Esophagus squamous epithelium (tissue), 4 donors: ENCODE data around the gene DBR1.

ENCODE experiments used
- POLR2A ChIP-seq, 4 donors: fragments of 450-650 bp; IDR thresholded peaks; one replicate each; pipeline ENCODE4 v1.6.1; 2017; ENCODE audit warnings: antibody characterized with exemption in 4 of 4, mild to moderate bottlenecking in 4 of 4, moderate library complexity in 3 of 4
- TF ChIP-seq, protein P1 (sequence below), 6 experiments: fragments of 450-650 bp in 4 of 6; fragments of 200-600 bp in 2 of 6; sonication (generic) in 2 of 6; IDR thresholded peaks; one replicate each; pipeline ENCODE4 v1.5.1; 2016 to 2019; ENCODE audit warnings: antibody characterized with exemption in 6 of 6, mild to moderate bottlenecking in 4 of 6, moderate library complexity in 4 of 6

DNA sequence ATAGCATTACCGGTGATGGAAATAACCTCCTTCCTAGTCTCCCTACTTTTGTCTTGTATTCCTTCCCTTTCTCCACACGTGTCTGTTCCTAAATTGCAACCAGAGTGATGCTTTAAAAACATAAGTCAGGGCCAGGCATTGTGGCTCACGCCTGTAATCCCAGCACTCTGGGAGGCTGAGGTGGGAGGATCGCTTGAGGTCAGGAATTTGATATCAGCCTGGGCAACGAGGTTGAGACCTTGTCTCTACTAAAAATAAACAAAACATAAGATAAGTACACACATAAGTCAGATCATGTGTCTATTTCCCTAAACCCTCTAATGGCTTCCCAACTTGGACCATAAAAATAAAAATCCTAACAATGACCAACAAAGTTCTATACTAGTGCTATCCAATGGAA lies 30.8 kb upstream of the DBR1 start:
- TF ChIP-seq, protein P1, sequence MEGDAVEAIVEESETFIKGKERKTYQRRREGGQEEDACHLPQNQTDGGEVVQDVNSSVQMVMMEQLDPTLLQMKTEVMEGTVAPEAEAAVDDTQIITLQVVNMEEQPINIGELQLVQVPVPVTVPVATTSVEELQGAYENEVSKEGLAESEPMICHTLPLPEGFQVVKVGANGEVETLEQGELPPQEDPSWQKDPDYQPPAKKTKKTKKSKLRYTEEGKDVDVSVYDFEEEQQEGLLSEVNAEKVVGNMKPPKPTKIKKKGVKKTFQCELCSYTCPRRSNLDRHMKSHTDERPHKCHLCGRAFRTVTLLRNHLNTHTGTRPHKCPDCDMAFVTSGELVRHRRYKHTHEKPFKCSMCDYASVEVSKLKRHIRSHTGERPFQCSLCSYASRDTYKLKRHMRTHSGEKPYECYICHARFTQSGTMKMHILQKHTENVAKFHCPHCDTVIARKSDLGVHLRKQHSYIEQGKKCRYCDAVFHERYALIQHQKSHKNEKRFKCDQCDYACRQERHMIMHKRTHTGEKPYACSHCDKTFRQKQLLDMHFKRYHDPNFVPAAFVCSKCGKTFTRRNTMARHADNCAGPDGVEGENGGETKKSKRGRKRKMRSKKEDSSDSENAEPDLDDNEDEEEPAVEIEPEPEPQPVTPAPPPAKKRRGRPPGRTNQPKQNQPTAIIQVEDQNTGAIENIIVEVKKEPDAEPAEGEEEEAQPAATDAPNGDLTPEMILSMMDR (IDR thresholded peaks at IDR 0.05), result no peak
- TF ChIP-seq POLR2A (IDR thresholded peaks at IDR 0.05), result no peak
